Left lung (tissue), 10 donors: ENCODE measurements around the gene TGM1. TPM values are rescaled to one million over a fixed set of nuclear protein-coding genes. Genes with fewer than 3 reads are reported as not detected.
"Not testable (repeated sequence)": the region's sequence is repeated elsewhere in the genome, so short reads cannot be mapped to it uniquely, and the experiment has no call there.

Experiments
- ATAC-seq: fragments of 200-7000 bp; cut with Tn5 transposase; one replicate; pipeline ENCODE4 v1.9.1; 2020; ENCODE audit warnings: moderate library complexity
- DNase-seq, 4 donors: peaks; one replicate each; pipeline ENCODE4 v3.0.0-alpha.2; 2013 to 2020
- H3K27ac ChIP-seq, 2 donors: fragments of 200-600 bp; sonication (generic) in 1 of 2; one replicate each; pipeline versions ENCODE4 v1.5.0 to v1.8.0; 2020 to 2021
- H3K27me3 ChIP-seq, 2 donors: fragments of 200-600 bp; sonication (generic) in 1 of 2; one replicate each; pipeline versions ENCODE4 v1.5.0 to v1.8.0; 2020 to 2021
- H3K36me3 ChIP-seq, 2 donors: fragments of 200-600 bp; sonication (generic) in 1 of 2; one replicate each; pipeline versions ENCODE4 v1.5.0 to v1.8.0; 2020 to 2021
- H3K4me1 ChIP-seq, 2 donors: fragments of 200-600 bp; one replicate each; pipeline ENCODE4 v1.8.0; 2021
- H3K4me3 ChIP-seq, 2 donors: fragments of 200-600 bp; sonication (generic) in 1 of 2; one replicate each; pipeline versions ENCODE4 v1.5.0 to v1.8.0; 2020 to 2021; ENCODE audit warnings: mild to moderate bottlenecking in 1 of 2
- H3K9me3 ChIP-seq, 2 donors: fragments of 200-600 bp; sonication (generic) in 1 of 2; one replicate each; pipeline versions ENCODE4 v1.5.0 to v1.8.0; 2020 to 2021
- CTCF ChIP-seq, 2 donors: fragments of 200-600 bp; sonication (generic) in 1 of 2; IDR thresholded peaks; one replicate each; pipeline versions ENCODE4 v1.5.0 to v1.8.0; 2021; ENCODE audit warnings: antibody characterized with exemption in 2 of 2
- intact Hi-C, 2 donors: fragments of 100-400 bp; cut with DNase I; formaldehyde crosslinking; loops; one replicate each; pipeline versions ENCODE4 v1.11.2 to v1.14.2; 2022
- polyA plus RNA-seq, 6 donors: library from polyadenylated mRNA; unstranded; fragments of 120-200 nt; gene quantifications; one replicate each; pipeline ENCODE4 v1.2.1, GENCODE V29; 2013; ENCODE audit not compliant: insufficient read length in 6 of 6
- total RNA-seq, 2 donors: library from RNA; stranded (reverse); fragmentation: NEBNext Ultra II Directional; extraction: Animal tissue kit (Norgen Biotek cat#: 25700); gene quantifications; one replicate each; pipeline ENCODE4 v1.2.1, GENCODE V29; 2021
- donor health status: DM: no; HTN: yes; CAD: no.
- donor health status: DM: no; HTN: no; CAD: no.

Gene TGM1
- total and polyA plus RNA-seq, 8 donors, result 2.6 to 9.6 (median 3.6) TPM

- H3K4me1 ChIP-seq, result peaks cover 21 to 41% of the 10 kb centered on the region in 2 donors
- H3K27ac ChIP-seq, result peak within 1 kb of the TSS; percentile 93 to 99
- peak; percentile 92 to 95 (median 94) for DNase-seq
- no peaks in the 10 kb centered on the region for H3K9me3 ChIP-seq
- ATAC-seq, result peak; percentile 94
- H3K27me3 ChIP-seq, result no peaks in the 10 kb centered on the region
- peaks cover 0 to 32% of the 10 kb centered on the region in 2 donors for H3K36me3 ChIP-seq
- no peak for TF ChIP-seq CTCF (IDR thresholded peaks at IDR 0.05)
- peak within 1 kb of the TSS; percentile 80 to 84 for H3K4me3 ChIP-seq
- intact Hi-C loops, result no loop called here
Observed at GRCh38 chr14:24232121-24232644, 30.8 kb downstream of the TGM1 start, which contains the start of gene NEDD8. Gene NEDD8, minus strand, starts transcription at chr14:24232367. Its CDS starts 100 bp downstream, at chr14:24232267.

- TF ChIP-seq CTCF (IDR thresholded peaks at IDR 0.05), result no peak
- Histone ChIP-seq H3K9me3 (no peaks in the 10 kb centered on the region), H3K4me1 (peaks cover 21 to 41% of the 10 kb centered on the region in 2 donors), H3K36me3 (peaks cover 0 to 26% of the 10 kb centered on the region in 2 donors), H3K4me3 (peak overlapping the region; percentile 80 to 84), H3K27me3 (no peaks in the 10 kb centered on the region), H3K27ac (peak overlapping the region; percentile 93 to 99)
- ATAC-seq (peak; percentile 5), DNase-seq (no peak)
- intact Hi-C loops, result no loop called here
Observed at GRCh38 chr14:24231263-24232120, 31.5 kb downstream of the TGM1 start.

- H3K27me3 ChIP-seq, result no peaks in the 10 kb centered on the region
- H3K4me1 ChIP-seq, result peaks cover 16 to 26% of the 10 kb centered on the region in 2 donors
- ATAC-seq, result no peak
- intact Hi-C loops, result no loop called here
- no peak overlapping the region for H3K4me3 ChIP-seq
- no peaks in the 10 kb centered on the region for H3K9me3 ChIP-seq
- peaks cover 0 to 19% of the 10 kb centered on the region in 2 donors for H3K36me3 ChIP-seq
- TF ChIP-seq CTCF (IDR thresholded peaks at IDR 0.05), result no peak
- H3K27ac ChIP-seq, result no peak overlapping the region
- DNase-seq, result no peak
Observed at GRCh38 chr14:24228902-24229301, 34.1 kb downstream of the TGM1 start.

GRCh38 chr14:24226473-24226872 lies 36.5 kb downstream of the TGM1 start:
- Histone ChIP-seq H3K4me3 (no peak overlapping the region), H3K27me3 (no peaks in the 10 kb centered on the region), H3K4me1 (peaks cover 7 to 16% of the 10 kb centered on the region in 2 donors), H3K9me3 (no peaks in the 10 kb centered on the region), H3K36me3 (peaks cover 0 to 19% of the 10 kb centered on the region in 2 donors), H3K27ac (no peak overlapping the region)
- ATAC-seq (no peak), DNase-seq (no peak)
- no peak for TF ChIP-seq CTCF (IDR thresholded peaks at IDR 0.05)
- intact Hi-C loops, result no loop called here

GRCh38 chr14:24224618-24225071 lies 38.3 kb downstream of the TGM1 start:
- DNase-seq, result no peak
- TF ChIP-seq CTCF (IDR thresholded peaks at IDR 0.05), result no peak
- Histone ChIP-seq H3K27me3 (no peaks in the 10 kb centered on the region), H3K27ac (peak overlapping the region in 1 of 2 donors; percentile 43), H3K4me3 (no peak overlapping the region), H3K9me3 (no peaks in the 10 kb centered on the region), H3K4me1 (peaks cover under 1 to 2% of the 10 kb centered on the region in 2 donors), H3K36me3 (peaks cover 0 to 19% of the 10 kb centered on the region in 2 donors)
- intact Hi-C loops, result no loop called here
- ATAC-seq, result no peak

- H3K27me3 ChIP-seq, ATAC-seq, DNase-seq, H3K9me3 ChIP-seq, intact Hi-C loops, H3K4me1 ChIP-seq, H3K4me3 ChIP-seq, H3K27ac ChIP-seq: not testable (repeated sequence)
- H3K36me3 ChIP-seq, result peaks cover 0 to 16% of the 10 kb centered on the region in 2 donors
Observed at GRCh38 chr14:24222987-24223386, 40.0 kb downstream of the TGM1 start.
